ENCODE data around the gene COL4A6. TPM values are rescaled to one million over a fixed set of nuclear protein-coding genes. Genes with fewer than 3 reads are reported as not detected.

The COL4A6 gene
- total and polyA plus RNA-seq, 2 of the 8 experiments (the other 6 are each of a cell fraction or from before 2014, with no cell fraction given): 5.9 to 11.8 TPM

- no peak overlapping the region for H4K5ac ChIP-seq (ENCODE audit: insufficient read length, low read depth, low read length)
- ChIA-PET POLR2A (ENCODE audit: partially characterized antibody) (no interaction called here), CTCF (ENCODE audit: partially characterized antibody) (interaction anchor here (2.7 kb wide), 1 partner anchor 9 kb away, joined by 10 read pairs; no protein-coding TSS in a partner anchor)
- no peak overlapping the region for H3K56ac ChIP-seq (replicated peaks; ENCODE audit: insufficient read length, low read depth, low read length)
- H2AFZ ChIP-seq (ENCODE audit: low read length): no peak overlapping the region
- H3K23ac ChIP-seq (ENCODE audit: insufficient read length): no peak overlapping the region
- no peak overlapping the region for H2BK20ac ChIP-seq (ENCODE audit: low read length)
- H3K27me3 ChIP-seq (replicated peaks in 1 of 4; ENCODE audit: control insufficient read depth in 3 of 4, extremely low read depth in 1 of 4, insufficient read depth in 3 of 4, low read length in 3 of 4): no peaks in the 10 kb centered on the region
- H3K36me3 ChIP-seq (ENCODE audit: control insufficient read depth in 2 of 4, insufficient read depth in 4 of 4, low read length in 3 of 4): no peaks in the 10 kb centered on the region
- H4K8ac ChIP-seq (ENCODE audit: extremely low read depth, insufficient read depth, low read length): no peak overlapping the region
- no peak overlapping the region for H3K27ac ChIP-seq (ENCODE audit: low read depth, low read length)
- no peak overlapping the region for H3K4ac ChIP-seq (replicated peaks; ENCODE audit: insufficient read length, low read depth, low read length)
- FAIRE-seq (no peak), DNase-seq (ENCODE audit: low read depth in 1 of 2, low spot score in 2 of 2) (no peak)
- H4K91ac ChIP-seq (replicated peaks; ENCODE audit: insufficient read length, low read length): no peak overlapping the region
- no peaks in the 10 kb centered on the region for H3K23me2 ChIP-seq (ENCODE audit: low read depth, low read length)
- no peak overlapping the region for H3K4me2 ChIP-seq (ENCODE audit: insufficient read depth in 1 of 2, low read depth in 2 of 2, low read length in 2 of 2)
- no peaks in the 10 kb centered on the region for H3K79me2 ChIP-seq (ENCODE audit: control insufficient read depth in 1 of 2, insufficient read depth in 2 of 2, low read length in 2 of 2)
- H3K9me3 ChIP-seq (ENCODE audit: insufficient read depth in 2 of 2, low read depth in 1 of 2, low read length in 1 of 2): no peaks in the 10 kb centered on the region
- no peak overlapping the region for H3K14ac ChIP-seq (ENCODE audit: insufficient read length)
- H3K9ac ChIP-seq (replicated peaks in 1 of 4; ENCODE audit: extremely low read depth in 1 of 4, low read depth in 3 of 4, low read length in 3 of 4): no peak overlapping the region
- no peak overlapping the region for H2BK15ac ChIP-seq (ENCODE audit: low read length)
- H3K79me1 ChIP-seq (ENCODE audit: low read depth, low read length): no peaks in the 10 kb centered on the region
- H2BK5ac ChIP-seq (ENCODE audit: low read depth, low read length): no peak overlapping the region
- no peak overlapping the region for H2BK120ac ChIP-seq (replicated peaks; ENCODE audit: low read depth, low read length)
- no peak overlapping the region for H3K18ac ChIP-seq (ENCODE audit: extremely low read depth, low read length)
- H3K4me3 ChIP-seq (ENCODE audit: extremely low read depth in 1 of 4, insufficient read depth in 2 of 4, low read depth in 3 of 4, low read length in 4 of 4): no peak overlapping the region
- H4K20me1 ChIP-seq (replicated peaks in 1 of 2; ENCODE audit: control insufficient read depth in 1 of 2, insufficient read depth in 2 of 2, low read length in 2 of 2): no peaks in the 10 kb centered on the region
- H2AK5ac ChIP-seq (ENCODE audit: low read depth, low read length): no peak overlapping the region
- H3K4me1 ChIP-seq (replicated peaks in 1 of 4; ENCODE audit: control insufficient read depth in 3 of 4, insufficient read depth in 4 of 4, low read length in 3 of 4): no peaks in the 10 kb centered on the region
- H2BK12ac ChIP-seq (ENCODE audit: low read depth, low read length): no peak overlapping the region
- TF ChIP-seq RFX5 (IDR thresholded peaks at IDR 0.05; ENCODE audit: borderline replicate concordance, low read depth, low read length) (no peak), CHD7 (IDR thresholded peaks at IDR 0.05; ENCODE audit: insufficient replicate concordance, low read length) (no peak)
Observed at GRCh38 chrX:108148524-108148923, 289.7 kb downstream of the COL4A6 start.

All from H1 (cell line).